Measurements from ENCODE around the gene ZNF239.
"Not testable (repeated sequence)": the region's sequence is repeated elsewhere in the genome, so short reads cannot be mapped to it uniquely, and the experiment has no call there.

Gene ZNF239

DNA sequence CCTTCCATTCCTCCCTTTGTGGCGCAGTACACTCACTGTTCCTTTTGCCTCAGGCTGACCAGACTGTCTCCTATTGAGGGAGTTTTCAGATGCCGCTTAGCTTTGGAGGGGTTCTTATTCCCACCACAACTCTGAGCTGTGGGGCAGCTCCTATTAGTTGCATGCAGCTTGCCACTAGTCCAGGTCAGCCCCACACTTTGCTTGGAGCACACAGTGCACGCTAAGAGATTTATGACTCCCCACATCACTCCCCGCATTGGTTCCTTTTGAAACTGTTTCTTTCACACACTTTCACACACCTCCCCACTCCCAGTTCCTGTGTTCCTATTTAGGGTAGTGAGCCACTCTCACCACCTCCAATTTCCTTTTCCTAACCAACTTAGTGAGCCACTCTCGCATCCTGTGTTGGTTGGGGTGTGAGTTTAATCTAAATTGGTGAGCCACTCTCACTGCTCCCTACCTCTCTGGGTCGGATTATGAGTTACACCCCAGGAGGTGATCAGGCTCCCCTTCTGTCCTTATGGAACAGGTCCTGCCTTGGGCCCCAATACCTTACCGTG lies 21.4 kb upstream of the ZNF239 start:
- TF ChIP-seq, protein P1, sequence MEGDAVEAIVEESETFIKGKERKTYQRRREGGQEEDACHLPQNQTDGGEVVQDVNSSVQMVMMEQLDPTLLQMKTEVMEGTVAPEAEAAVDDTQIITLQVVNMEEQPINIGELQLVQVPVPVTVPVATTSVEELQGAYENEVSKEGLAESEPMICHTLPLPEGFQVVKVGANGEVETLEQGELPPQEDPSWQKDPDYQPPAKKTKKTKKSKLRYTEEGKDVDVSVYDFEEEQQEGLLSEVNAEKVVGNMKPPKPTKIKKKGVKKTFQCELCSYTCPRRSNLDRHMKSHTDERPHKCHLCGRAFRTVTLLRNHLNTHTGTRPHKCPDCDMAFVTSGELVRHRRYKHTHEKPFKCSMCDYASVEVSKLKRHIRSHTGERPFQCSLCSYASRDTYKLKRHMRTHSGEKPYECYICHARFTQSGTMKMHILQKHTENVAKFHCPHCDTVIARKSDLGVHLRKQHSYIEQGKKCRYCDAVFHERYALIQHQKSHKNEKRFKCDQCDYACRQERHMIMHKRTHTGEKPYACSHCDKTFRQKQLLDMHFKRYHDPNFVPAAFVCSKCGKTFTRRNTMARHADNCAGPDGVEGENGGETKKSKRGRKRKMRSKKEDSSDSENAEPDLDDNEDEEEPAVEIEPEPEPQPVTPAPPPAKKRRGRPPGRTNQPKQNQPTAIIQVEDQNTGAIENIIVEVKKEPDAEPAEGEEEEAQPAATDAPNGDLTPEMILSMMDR (IDR thresholded peaks at IDR 0.05; ENCODE audit: low read depth, low read length, missing control alignments), result no peak
- DNase-seq (ENCODE audit: low read depth), result peak; percentile 55
- no peak overlapping the region; the same call in 1 of the 2 replicates for H3K4me3 ChIP-seq (ENCODE audit: low read depth, low read length)

GRCh38 chr10:43594944-43595589 lies 20.7 kb upstream of the ZNF239 start:
- TF ChIP-seq, protein P1 (IDR thresholded peaks at IDR 0.05; ENCODE audit: low read depth, low read length, missing control alignments), result no peak
- H3K4me3 ChIP-seq (ENCODE audit: low read depth, low read length), result peak overlapping the region; percentile 32
- peak; percentile 80 for DNase-seq (ENCODE audit: low read depth)

GRCh38 chr10:43591303-43591904 lies 17.0 kb upstream of the ZNF239 start:
- no peak for DNase-seq (ENCODE audit: low read depth)
- TF ChIP-seq, protein P1 (IDR thresholded peaks at IDR 0.05; ENCODE audit: low read depth, low read length, missing control alignments), result no peak

DNA sequence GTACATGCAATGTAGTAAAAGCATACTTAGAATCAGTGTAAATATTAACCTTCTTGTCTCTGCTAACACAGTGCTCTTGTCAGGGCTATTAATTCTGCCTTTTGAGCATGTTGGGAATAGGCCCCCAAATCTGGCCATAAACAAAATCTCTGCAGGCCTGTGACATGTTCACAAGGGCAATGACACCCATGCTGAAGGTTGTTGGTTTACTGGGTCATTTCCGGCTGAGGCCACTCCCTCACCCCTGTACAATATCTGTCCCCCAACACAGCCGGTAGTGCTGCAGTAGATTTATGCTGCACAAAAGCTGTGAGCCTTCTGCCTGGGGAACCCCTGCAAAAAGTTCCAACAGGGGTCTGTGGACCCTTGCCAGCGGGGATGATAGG lies 12.3 kb upstream of the ZNF239 start:
- H3K4me3 ChIP-seq (ENCODE audit: low read depth, low read length); DNase-seq (ENCODE audit: low read depth): not testable (repeated sequence)

More at GRCh38 chr10:43591303-43591904, 17.0 kb upstream of the ZNF239 start:
- H3K4me3 ChIP-seq (ENCODE audit: low read depth, low read length), result no peak overlapping the region

DNA sequence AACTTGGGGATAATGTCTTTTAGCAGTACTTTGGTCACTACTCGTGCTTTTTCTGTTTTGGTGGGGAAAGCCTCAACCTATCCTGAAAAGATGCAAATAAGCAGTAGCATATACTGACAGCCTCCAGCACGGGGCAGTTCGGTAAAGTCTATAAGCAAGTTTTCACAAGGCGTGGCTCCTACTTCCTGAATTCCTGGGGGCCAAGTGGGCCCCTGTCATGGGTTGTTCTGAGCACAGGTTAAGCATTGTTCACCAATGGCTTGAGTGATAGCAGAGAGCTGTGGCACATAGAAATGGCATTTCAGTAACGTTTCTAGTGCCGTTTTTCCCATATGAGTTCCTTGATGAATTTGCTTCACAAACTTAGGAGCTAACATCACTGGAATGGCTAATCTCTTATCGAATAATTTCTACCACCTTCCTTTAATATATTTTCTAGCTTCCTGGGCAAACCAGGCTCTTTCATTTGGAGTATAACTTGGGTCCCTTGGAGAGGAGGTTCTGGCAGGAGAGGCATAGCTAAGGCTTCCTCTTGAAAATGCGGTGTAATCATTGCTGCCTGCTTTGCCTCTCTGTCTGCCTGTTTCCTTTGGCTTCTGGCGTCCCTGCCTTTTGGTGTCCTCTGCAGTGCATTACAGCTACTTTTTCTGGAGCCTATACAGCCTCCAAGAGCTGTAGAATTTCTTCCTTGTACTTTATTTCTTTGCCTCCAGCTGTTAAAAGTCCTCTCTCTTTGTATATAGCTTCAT lies 11.7 kb upstream of the ZNF239 start:
- TF ChIP-seq, protein P1 (IDR thresholded peaks at IDR 0.05; ENCODE audit: low read depth, low read length, missing control alignments), result no peak
- no peak for DNase-seq (ENCODE audit: low read depth)
- H3K4me3 ChIP-seq (ENCODE audit: low read depth, low read length), result no peak overlapping the region

GRCh38 chr10:43585046-43585445 lies 10.6 kb upstream of the ZNF239 start:
- TF ChIP-seq, protein P1 (IDR thresholded peaks at IDR 0.05; ENCODE audit: low read depth, low read length, missing control alignments), result no peak
- no peak for DNase-seq (ENCODE audit: low read depth)
- no peak overlapping the region for H3K4me3 ChIP-seq (ENCODE audit: low read depth, low read length)

GRCh38 chr10:43584051-43584450 lies 9.6 kb upstream of the ZNF239 start:
- H3K4me3 ChIP-seq (ENCODE audit: low read depth, low read length), result no peak overlapping the region
- TF ChIP-seq, protein P1 (IDR thresholded peaks at IDR 0.05; ENCODE audit: low read depth, low read length, missing control alignments), result no peak
- no peak for DNase-seq (ENCODE audit: low read depth)
